ENCODE results near the gene EPS15.

DNA sequence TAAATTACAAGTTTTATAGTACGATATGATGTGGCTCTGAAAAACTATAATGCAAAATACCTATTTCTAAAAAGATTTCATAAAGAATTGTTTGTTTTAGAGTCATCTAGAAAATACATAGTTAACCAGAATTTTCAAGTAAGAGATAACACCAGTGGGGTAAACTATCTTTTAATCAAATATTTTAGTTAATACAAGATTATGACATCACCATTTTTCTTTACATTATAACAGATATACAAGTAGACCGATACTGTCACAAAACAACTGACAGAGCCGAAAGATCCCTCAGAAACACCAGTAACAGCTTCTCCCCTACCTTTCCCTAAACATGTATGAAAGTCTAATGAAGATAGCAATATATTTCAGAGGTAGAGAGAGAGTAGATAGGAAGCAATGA, 54.2 kb downstream of the EPS15 start:
- TF ChIP-seq, protein P1, sequence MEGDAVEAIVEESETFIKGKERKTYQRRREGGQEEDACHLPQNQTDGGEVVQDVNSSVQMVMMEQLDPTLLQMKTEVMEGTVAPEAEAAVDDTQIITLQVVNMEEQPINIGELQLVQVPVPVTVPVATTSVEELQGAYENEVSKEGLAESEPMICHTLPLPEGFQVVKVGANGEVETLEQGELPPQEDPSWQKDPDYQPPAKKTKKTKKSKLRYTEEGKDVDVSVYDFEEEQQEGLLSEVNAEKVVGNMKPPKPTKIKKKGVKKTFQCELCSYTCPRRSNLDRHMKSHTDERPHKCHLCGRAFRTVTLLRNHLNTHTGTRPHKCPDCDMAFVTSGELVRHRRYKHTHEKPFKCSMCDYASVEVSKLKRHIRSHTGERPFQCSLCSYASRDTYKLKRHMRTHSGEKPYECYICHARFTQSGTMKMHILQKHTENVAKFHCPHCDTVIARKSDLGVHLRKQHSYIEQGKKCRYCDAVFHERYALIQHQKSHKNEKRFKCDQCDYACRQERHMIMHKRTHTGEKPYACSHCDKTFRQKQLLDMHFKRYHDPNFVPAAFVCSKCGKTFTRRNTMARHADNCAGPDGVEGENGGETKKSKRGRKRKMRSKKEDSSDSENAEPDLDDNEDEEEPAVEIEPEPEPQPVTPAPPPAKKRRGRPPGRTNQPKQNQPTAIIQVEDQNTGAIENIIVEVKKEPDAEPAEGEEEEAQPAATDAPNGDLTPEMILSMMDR (IDR thresholded peaks at IDR 0.05) = no peak
- TF ChIP-seq CHD2 (IDR thresholded peaks at IDR 0.05; ENCODE audit: low read length, partially characterized antibody) (no peak), NFIC (IDR thresholded peaks at IDR 0.05; ENCODE audit: borderline replicate concordance) (no peak), EP300 (IDR thresholded peaks at IDR 0.05; ENCODE audit: borderline replicate concordance in 1 of 2, low read depth in 1 of 2, low read length in 1 of 2) (no peak), RCOR1 (IDR thresholded peaks at IDR 0.05; ENCODE audit: low read length) (no peak), RAD21 (IDR thresholded peaks at IDR 0.05; ENCODE audit: low read length) (no peak), EZH2phosphoT487 (IDR thresholded peaks at IDR 0.05; ENCODE audit: borderline replicate concordance, low read depth) (no peak), TAF1 (IDR thresholded peaks at IDR 0.05; ENCODE audit: borderline replicate concordance, low read depth, low read length) (no peak), JUND (IDR thresholded peaks at IDR 0.05) (no peak)
- TF ChIP-seq, protein P2, sequence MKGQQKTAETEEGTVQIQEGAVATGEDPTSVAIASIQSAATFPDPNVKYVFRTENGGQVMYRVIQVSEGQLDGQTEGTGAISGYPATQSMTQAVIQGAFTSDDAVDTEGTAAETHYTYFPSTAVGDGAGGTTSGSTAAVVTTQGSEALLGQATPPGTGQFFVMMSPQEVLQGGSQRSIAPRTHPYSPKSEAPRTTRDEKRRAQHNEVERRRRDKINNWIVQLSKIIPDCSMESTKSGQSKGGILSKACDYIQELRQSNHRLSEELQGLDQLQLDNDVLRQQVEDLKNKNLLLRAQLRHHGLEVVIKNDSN (IDR thresholded peaks at IDR 0.05; ENCODE audit: borderline replicate concordance, low read depth) = no peak
- TF ChIP-seq, protein P3, sequence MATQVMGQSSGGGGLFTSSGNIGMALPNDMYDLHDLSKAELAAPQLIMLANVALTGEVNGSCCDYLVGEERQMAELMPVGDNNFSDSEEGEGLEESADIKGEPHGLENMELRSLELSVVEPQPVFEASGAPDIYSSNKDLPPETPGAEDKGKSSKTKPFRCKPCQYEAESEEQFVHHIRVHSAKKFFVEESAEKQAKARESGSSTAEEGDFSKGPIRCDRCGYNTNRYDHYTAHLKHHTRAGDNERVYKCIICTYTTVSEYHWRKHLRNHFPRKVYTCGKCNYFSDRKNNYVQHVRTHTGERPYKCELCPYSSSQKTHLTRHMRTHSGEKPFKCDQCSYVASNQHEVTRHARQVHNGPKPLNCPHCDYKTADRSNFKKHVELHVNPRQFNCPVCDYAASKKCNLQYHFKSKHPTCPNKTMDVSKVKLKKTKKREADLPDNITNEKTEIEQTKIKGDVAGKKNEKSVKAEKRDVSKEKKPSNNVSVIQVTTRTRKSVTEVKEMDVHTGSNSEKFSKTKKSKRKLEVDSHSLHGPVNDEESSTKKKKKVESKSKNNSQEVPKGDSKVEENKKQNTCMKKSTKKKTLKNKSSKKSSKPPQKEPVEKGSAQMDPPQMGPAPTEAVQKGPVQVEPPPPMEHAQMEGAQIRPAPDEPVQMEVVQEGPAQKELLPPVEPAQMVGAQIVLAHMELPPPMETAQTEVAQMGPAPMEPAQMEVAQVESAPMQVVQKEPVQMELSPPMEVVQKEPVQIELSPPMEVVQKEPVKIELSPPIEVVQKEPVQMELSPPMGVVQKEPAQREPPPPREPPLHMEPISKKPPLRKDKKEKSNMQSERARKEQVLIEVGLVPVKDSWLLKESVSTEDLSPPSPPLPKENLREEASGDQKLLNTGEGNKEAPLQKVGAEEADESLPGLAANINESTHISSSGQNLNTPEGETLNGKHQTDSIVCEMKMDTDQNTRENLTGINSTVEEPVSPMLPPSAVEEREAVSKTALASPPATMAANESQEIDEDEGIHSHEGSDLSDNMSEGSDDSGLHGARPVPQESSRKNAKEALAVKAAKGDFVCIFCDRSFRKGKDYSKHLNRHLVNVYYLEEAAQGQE (IDR thresholded peaks at IDR 0.05; ENCODE audit: low read depth, low read length) = no peak

Measured in SK-N-SH (cell line).